Measurements from ENCODE around the gene SIRT7. TPM values are rescaled to one million over a fixed set of nuclear protein-coding genes. Genes with fewer than 3 reads are reported as not detected.

The SIRT7 gene
- total and polyA plus RNA-seq, 4 donors, result 14.7 to 43.4 (median 32.9) TPM

DNA sequence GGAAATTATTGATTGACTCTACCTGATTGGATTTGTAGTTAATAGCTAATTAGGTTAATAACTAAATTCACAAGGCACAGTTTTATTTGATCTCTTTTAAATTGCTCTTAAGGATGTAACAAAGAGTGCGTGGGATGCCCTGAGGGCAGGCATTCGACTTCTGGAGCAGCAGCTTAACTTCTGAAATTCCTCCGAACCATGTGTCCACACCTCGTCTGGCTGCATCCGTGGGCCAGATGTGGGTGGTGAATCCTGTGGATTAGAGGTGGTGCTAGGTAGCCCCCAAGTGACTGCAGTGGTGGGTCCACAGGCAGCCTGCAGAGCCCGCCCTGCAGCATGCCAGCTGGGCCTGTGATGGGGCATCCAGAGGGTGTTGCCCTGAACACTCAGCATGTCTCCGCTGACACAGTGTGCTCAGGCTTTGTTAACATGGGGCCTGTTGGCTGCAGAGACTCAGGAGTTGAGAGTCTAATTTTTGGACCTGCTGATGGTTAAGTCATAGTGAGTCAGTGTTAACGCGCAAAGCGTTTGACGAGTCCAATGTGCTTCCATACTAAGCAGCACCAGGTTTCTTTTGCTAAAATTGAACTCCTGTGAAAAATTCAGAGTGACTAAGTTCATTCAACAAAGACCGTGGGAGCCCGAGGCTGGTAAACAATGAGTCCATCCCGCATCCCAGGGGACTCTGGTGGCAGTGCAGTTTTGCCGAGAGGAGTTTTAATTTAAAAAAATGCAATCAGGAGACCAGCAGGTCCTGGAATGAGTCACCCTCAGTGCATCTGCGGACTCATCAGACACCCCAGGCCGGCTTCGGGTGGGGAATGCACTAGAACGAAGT is 19.7 kb downstream of the SIRT7 start:
- Histone ChIP-seq H3K36me3 (ENCODE audit: control insufficient read depth in 4 of 4, insufficient read depth in 4 of 4, low read length in 4 of 4) (peaks cover 13 to 37% (median 17%) of the 10 kb centered on the region in 4 donors), H3K27ac (ENCODE audit: low read depth in 1 of 2, low read length in 1 of 2) (no peak overlapping the region), H3K27me3 (ENCODE audit: control insufficient read depth in 3 of 3, insufficient read depth in 3 of 3, low read length in 2 of 3) (no peaks in the 10 kb centered on the region), H3K4me3 (no peak overlapping the region), H3K9me3 (ENCODE audit: control insufficient read depth in 4 of 4, insufficient read depth in 3 of 4, low read length in 3 of 4) (no peaks in the 10 kb centered on the region), H3K4me1 (ENCODE audit: control insufficient read depth in 5 of 5, insufficient read depth in 5 of 5, low read length in 5 of 5) (peaks cover 0 to 10% (median 0%) of the 10 kb centered on the region in 5 donors), H3K9ac (ENCODE audit: insufficient read depth in 1 of 2, low read length in 2 of 2) (no peak overlapping the region)
- no peak for ATAC-seq (ENCODE audit: insufficient read depth, low FRiP score)
- whole genome bisulfite sequencing, 2 donors, result 96% methylated on average over 19 of the region's 19 CpGs
- TF ChIP-seq, protein P1, sequence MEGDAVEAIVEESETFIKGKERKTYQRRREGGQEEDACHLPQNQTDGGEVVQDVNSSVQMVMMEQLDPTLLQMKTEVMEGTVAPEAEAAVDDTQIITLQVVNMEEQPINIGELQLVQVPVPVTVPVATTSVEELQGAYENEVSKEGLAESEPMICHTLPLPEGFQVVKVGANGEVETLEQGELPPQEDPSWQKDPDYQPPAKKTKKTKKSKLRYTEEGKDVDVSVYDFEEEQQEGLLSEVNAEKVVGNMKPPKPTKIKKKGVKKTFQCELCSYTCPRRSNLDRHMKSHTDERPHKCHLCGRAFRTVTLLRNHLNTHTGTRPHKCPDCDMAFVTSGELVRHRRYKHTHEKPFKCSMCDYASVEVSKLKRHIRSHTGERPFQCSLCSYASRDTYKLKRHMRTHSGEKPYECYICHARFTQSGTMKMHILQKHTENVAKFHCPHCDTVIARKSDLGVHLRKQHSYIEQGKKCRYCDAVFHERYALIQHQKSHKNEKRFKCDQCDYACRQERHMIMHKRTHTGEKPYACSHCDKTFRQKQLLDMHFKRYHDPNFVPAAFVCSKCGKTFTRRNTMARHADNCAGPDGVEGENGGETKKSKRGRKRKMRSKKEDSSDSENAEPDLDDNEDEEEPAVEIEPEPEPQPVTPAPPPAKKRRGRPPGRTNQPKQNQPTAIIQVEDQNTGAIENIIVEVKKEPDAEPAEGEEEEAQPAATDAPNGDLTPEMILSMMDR (IDR thresholded peaks at IDR 0.05; ENCODE audit: control extremely low read depth, extremely low read depth), result no peak
- no peak for DNase-seq

DNA sequence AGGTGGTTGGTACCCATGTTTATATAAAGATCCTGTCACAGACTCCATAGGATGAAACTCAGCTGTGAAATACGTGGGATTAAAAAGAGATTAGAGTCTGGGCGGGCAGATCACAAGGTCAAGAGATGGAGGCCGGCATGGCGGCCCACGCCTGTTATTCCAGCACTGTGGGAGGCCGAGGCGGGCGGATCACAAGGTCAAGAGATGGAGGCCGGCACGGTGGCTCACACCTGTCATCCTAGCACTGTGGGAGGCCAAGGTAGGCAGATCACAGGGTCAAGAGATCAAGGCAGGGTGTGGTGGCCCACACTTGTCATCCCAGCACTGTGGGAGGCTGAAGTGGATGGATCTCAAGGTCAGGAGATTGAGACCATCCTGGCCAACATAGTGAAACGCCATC is 22.6 kb downstream of the SIRT7 start:
- no peak for DNase-seq

DNA sequence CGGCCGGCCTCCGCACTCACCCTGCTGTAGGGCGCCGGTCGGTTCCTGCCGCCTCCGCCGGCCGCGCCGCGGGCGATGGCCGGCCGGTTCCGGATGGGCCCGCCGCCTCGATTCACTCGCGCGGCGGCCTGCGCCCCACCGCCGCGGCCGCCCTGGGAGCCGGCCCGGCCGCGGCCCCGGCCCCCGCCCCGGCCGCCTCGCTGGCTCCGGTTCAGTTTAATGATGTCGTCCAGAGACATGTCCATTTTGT is 26.7 kb downstream of the SIRT7 start:
- Histone ChIP-seq H3K27me3 (ENCODE audit: control insufficient read depth in 3 of 3, insufficient read depth in 3 of 3, low read length in 2 of 3) (no peaks in the 10 kb centered on the region), H3K9ac (ENCODE audit: insufficient read depth in 1 of 2, low read length in 2 of 2) (no peak overlapping the region), H3K9me3 (ENCODE audit: control insufficient read depth in 4 of 4, insufficient read depth in 3 of 4, low read length in 3 of 4) (no peaks in the 10 kb centered on the region), H3K27ac (ENCODE audit: low read depth in 1 of 2, low read length in 1 of 2) (peak overlapping the region; percentile 55 to 79), H3K4me1 (ENCODE audit: control insufficient read depth in 5 of 5, insufficient read depth in 5 of 5, low read length in 5 of 5) (peaks cover 0 to 10% (median 7%) of the 10 kb centered on the region in 5 donors), H3K4me3 (peak overlapping the region; percentile 85), H3K36me3 (ENCODE audit: control insufficient read depth in 4 of 4, insufficient read depth in 4 of 4, low read length in 4 of 4) (peaks cover 19 to 43% (median 31%) of the 10 kb centered on the region in 4 donors)
- ATAC-seq (ENCODE audit: insufficient read depth, low FRiP score) (no peak), DNase-seq (no peak)
- 1 to 2% methylated on average over 27 to 40 of the region's 40 CpGs for WGBS, 2 donors
- TF ChIP-seq, protein P1 (IDR thresholded peaks at IDR 0.05; ENCODE audit: control extremely low read depth, extremely low read depth), result no peak

More for the DNA sequence above, 22.6 kb downstream of the SIRT7 start:
- no peak overlapping the region for H3K4me3 ChIP-seq
- H3K27ac ChIP-seq (ENCODE audit: low read depth in 1 of 2, low read length in 1 of 2), result no peak overlapping the region
- TF ChIP-seq, protein P1 (IDR thresholded peaks at IDR 0.05; ENCODE audit: control extremely low read depth, extremely low read depth), result no peak
- peaks cover 13 to 34% (median 16%) of the 10 kb centered on the region in 4 donors for H3K36me3 ChIP-seq (ENCODE audit: control insufficient read depth in 4 of 4, insufficient read depth in 4 of 4, low read length in 4 of 4)
- WGBS, 2 donors, result 95 to 96% methylated on average over 11 of the region's 11 CpGs
- ATAC-seq (ENCODE audit: insufficient read depth, low FRiP score), result no peak
- H3K27me3 ChIP-seq (ENCODE audit: control insufficient read depth in 3 of 3, insufficient read depth in 3 of 3, low read length in 2 of 3), result no peaks in the 10 kb centered on the region
- peaks cover 0 to 4% (median 1%) of the 10 kb centered on the region in 5 donors for H3K4me1 ChIP-seq (ENCODE audit: control insufficient read depth in 5 of 5, insufficient read depth in 5 of 5, low read length in 5 of 5)
- no peak overlapping the region for H3K9ac ChIP-seq (ENCODE audit: insufficient read depth in 1 of 2, low read length in 2 of 2)
- H3K9me3 ChIP-seq (ENCODE audit: control insufficient read depth in 4 of 4, insufficient read depth in 3 of 4, low read length in 3 of 4), result no peaks in the 10 kb centered on the region

Measured in lung (tissue), 12 donors.